Suppressor macrophage treated with lipopolysaccharide for 1 hour (primary cell): ENCODE results near the gene NUAK1.

Experiments
- DNase-seq, 3 donors: peaks; one replicate each; pipeline ENCODE4 v3.0.0-alpha.2; 2020 to 2022

Gene NUAK1

GRCh38 chr12:106051853-106052531 lies 86.8 kb downstream of the NUAK1 start:
- DNase-seq: no peak

GRCh38 chr12:106049546-106049945 lies 89.2 kb downstream of the NUAK1 start:
- no peak for DNase-seq

DNA sequence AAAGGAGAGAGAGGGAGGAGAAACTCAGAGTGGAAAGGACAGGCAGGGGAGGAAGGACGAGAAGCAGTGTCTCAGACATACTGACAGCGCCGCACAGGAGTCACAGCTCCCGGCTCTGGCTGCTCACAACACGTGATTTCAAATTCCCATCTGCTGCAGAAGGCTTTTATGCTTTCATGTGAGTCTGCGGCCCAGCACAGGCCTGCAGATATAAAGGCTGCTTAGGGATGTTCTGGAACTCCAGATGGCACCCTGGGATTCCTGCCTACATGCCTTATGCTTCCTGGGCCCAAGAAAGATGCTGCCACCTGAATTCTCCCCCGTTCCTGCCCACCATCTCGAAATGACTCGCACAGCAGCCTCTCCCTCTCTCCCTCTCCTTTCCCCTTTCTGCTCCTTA lies 89.6 kb downstream of the NUAK1 start:
- DNase-seq: no peak

- DNase-seq: no peak
Measured at GRCh38 chr12:106048676-106049075, 90.1 kb downstream of the NUAK1 start.

DNA sequence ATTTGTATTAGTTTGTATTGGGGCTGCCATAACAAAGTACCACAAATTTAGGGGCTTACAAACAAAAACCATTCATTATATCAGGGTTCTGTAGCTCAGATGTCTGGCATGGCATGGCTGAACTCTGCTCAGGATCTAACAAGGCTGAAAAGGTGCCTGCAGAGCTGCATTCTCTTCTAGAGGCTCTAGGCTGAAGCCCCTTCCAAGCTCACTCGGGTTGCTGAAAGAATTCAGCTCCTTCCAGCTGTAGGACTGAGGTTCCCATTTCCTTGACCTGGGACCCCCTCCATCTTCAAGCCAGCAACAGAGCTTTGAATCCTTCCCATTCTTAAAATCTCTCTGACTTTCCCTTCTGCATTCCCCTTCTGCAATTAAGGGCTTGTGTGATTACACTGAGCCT lies 90.7 kb downstream of the NUAK1 start:
- DNase-seq: no peak

- DNase-seq: no peak
Measured at GRCh38 chr12:106046947-106047346, 91.8 kb downstream of the NUAK1 start.

DNA sequence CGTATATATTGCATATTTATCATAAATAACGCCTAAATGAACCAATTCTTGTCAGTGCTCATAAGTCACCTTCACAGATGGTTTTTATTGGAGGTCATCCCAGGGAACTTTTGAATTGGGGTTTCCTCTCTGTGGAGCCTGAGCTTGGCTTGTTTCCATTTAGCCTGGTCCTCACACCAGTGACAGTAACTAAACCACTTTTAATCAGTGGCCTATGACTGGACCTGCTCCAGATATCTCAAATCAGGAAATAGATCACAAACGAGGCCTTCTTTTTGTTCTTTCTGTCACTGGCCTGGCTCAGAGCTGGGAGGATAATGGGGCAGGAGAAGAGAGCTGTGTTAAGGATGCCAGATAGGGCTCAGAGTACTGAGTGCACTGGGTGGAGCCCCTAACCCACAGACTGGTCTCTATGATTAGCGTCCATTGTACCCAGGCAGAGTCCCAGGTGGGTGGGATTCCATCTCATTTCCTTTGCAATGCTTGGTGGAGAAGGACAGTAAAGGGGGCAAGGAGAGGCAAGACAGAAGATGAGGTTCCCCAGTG lies 92.4 kb downstream of the NUAK1 start:
- DNase-seq: no peak

DNA sequence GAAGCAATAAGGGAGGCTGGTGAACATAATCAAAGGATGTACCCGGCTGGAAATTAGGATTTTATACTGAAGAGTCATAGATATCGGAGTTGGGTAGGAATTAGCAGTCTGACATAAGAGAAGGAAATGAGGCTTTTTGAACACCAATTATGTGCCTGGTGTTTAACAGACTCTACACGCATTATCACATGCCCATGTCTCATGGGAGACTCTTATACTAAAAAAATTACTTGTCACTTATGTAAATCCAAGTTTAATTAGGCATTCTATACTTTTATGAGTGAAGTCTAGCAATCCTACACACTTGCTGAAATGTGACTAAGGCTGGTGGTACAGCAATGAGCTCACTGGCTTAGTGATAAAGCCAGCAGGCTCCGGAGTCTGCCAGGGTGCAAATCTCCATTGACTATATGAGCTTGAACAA lies 93.5 kb downstream of the NUAK1 start:
- DNase-seq: no peak

GRCh38 chr12:106044773-106045172 lies 94.0 kb downstream of the NUAK1 start:
- no peak for DNase-seq

DNA sequence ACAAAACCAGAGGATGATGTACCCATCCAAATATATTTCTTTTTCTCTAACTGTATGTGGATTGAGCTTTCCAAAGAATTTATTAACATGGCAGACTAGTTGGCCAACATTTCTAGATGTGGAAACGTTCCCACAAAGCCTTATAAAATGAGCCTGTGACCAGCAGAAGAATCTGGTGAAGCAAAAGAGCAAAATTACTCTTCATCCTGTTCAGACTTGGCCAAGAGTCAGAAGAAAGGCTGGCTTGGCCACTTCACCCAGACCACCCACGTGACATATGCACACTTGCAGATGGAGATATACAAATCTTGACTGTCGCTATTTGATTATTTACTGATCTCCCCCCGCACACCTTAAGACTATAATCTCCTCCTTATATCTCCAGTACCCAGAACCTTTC lies 96.7 kb downstream of the NUAK1 start:
- no peak for DNase-seq

DNA sequence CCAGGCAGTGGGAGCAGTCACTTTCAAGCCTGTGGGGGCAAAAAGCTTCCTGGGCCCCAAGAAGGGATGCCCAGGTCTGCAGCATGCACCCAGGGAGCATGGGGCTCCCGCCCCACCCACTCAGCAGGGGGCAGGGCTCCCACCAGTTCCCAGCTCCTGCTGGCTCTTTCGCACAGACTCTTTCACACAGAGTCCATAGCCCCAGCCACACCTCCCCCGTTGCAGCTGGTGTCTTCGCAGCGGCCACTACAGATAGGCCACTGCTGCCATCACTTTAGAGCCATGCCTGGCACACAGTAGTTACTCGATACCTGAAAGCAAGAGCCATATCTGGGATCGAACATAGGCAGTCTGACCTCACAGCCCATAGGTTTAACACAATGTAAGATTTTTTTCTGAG lies 98.2 kb downstream of the NUAK1 start:
- no peak for DNase-seq

GRCh38 chr12:106039646-106040404 lies 98.9 kb downstream of the NUAK1 start:
- DNase-seq: no peak

- no peak for DNase-seq
Measured at GRCh38 chr12:106039242-106039641, 99.5 kb downstream of the NUAK1 start.

GRCh38 chr12:106037524-106038298 lies 101.0 kb downstream of the NUAK1 start:
- no peak for DNase-seq

GRCh38 chr12:106035421-106035820 lies 103.3 kb downstream of the NUAK1 start:
- no peak for DNase-seq

GRCh38 chr12:106034316-106034715 lies 104.4 kb downstream of the NUAK1 start:
- DNase-seq: no peak

GRCh38 chr12:106033161-106033675 lies 105.5 kb downstream of the NUAK1 start:
- DNase-seq: no peak

DNA sequence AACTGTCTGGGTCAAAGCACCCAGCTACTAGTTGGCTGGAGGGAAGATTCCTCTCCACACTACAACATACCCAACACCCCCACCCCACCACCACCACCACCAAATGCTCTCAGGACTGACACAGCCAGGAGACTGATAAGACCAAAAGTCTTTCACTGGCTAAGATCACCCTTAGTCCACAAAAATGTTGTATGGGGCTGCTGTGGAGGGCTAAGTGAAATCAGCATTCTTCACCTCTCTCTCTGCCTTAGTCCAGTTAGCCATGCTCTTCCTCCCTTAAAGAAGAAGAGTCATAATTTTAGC lies 106.2 kb downstream of the NUAK1 start:
- DNase-seq: no peak

DNA sequence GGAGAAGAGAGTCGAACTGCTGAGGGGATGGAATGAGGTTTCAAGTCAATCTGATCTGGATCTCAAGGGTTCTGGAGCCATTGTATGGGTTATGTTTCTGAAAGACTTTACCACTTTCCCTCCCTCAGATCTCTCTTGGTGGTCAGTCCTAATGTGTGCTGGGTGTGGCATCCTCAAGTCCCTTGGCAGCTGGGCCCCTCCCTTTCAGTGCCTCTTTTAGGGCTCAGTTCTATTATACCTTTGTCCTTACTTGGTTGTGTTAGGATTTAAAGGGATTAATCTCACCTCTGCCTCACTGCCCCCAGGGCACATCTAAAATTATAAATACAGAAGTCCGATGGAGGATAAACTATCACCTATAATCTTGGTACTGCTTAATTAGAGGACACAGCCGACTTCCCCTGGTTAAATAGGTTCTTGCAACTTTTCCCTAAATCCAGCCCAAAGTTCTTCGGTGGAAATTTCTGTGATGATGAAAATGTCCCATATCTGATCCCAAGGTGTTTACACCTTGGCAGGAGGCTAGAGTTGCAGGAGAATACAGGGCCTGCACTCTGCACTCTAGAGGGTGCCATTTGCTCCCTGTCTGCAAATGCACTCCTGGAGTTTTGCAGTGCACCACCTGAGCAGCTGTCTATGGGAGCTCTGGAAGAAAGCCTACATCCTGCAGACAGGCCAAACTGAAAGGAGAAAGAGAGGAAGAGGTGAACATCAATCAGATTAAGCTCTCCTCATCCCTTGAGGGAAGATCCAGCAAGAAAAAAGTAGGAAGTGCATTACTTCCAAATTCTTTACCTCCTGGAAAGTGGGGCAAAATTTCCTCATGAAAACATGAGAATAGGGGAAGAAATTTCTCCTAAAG lies 106.8 kb downstream of the NUAK1 start:
- no peak for DNase-seq

DNA sequence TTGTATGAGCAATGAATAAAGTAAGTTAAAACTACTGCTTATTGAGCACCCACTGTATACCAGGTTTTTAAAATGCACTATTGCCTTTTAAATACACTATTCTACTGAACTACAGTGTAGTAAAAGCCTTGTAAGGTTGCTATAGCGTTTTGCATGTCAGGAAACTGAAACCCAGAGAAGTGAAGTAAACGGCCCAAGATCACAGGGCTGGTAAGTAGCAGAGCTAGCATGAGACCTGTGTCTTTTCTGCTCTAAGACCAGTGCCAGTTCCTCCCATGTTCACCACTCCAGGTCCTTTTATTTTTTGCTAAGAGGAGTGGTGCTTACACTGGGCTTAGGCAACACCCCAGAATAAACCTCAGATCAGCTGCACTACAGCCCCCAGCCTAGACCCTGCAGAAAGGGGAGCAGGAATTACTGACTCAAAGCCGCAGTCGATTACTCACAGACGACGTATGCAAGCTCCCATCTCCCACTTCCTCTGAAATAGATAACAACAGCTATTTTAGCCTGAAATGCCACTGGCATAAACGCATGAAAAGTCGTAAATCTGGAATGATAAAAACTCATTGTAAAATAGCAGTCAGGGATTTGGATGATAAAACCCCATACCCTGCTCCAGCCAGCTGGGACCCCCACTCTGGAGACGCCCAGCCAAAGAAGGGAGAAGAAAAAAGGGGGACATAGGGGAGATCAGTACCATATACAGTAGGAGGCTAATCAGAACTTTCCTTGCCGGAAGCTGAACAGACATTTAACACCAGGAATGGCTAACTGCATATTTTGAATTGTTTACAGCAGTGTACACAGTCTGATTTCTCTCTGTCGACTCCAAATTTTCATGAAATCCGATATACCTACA lies 108.3 kb downstream of the NUAK1 start:
- no peak for DNase-seq

GRCh38 chr12:106029532-106029931 lies 109.2 kb downstream of the NUAK1 start:
- DNase-seq: no peak
